C4-2B (cell line): ENCODE results near the gene TMCC3.

Source experiments
- CTCF ChIP-seq: fragments of 450-650 bp; conservative IDR thresholded peaks from 2 replicates; pipeline ENCODE4 v1.5.1; 2017; ENCODE audit warnings: mild to moderate bottlenecking
- ZFX ChIP-seq: fragments of 450-650 bp; IDR thresholded peaks from 2 replicates; pipeline ENCODE4 v1.6.1; 2017

- TF ChIP-seq CTCF (no peak), ZFX (no peak)
Observed at GRCh38 chr12:94676031-94676641, 25.8 kb upstream of the TMCC3 start.
